Mononuclear cell (primary cell): Measurements from ENCODE around the gene MAST4. TPM values are rescaled to one million over a fixed set of nuclear protein-coding genes. Genes with fewer than 3 reads are reported as not detected.
"Not testable (repeated sequence)": the region's sequence is repeated elsewhere in the genome, so short reads cannot be mapped to it uniquely, and the experiment has no call there.

Source experiments
- H3K27me3 ChIP-seq: 2 replicates; pipeline ENCODE4 v1.6.0; 2011; ENCODE audit warnings: low read length, control low read depth; ENCODE audit not compliant: insufficient read depth
- H3K4me1 ChIP-seq: 2 replicates; pipeline ENCODE4 v1.5.1; 2011; ENCODE audit warnings: mild to moderate bottlenecking, low read length, control low read depth; ENCODE audit not compliant: insufficient read depth
- H3K4me3 ChIP-seq: 2 replicates; pipeline ENCODE4 v1.5.1; 2011; ENCODE audit warnings: mild to moderate bottlenecking, low read length, moderate library complexity
- H3K9me3 ChIP-seq: 2 replicates; pipeline ENCODE4 v1.5.1; 2011; ENCODE audit warnings: low read depth, mild to moderate bottlenecking, control low read depth, low read length
- total RNA-seq: library from RNA; depleted of rRNA; stranded (reverse); fragments of >200 nt; gene quantifications from one replicate; pipeline ENCODE4 v1.2.3, GENCODE V29; 2012

The MAST4 gene
- total RNA-seq, 1 donor: 8.4 TPM

DNA sequence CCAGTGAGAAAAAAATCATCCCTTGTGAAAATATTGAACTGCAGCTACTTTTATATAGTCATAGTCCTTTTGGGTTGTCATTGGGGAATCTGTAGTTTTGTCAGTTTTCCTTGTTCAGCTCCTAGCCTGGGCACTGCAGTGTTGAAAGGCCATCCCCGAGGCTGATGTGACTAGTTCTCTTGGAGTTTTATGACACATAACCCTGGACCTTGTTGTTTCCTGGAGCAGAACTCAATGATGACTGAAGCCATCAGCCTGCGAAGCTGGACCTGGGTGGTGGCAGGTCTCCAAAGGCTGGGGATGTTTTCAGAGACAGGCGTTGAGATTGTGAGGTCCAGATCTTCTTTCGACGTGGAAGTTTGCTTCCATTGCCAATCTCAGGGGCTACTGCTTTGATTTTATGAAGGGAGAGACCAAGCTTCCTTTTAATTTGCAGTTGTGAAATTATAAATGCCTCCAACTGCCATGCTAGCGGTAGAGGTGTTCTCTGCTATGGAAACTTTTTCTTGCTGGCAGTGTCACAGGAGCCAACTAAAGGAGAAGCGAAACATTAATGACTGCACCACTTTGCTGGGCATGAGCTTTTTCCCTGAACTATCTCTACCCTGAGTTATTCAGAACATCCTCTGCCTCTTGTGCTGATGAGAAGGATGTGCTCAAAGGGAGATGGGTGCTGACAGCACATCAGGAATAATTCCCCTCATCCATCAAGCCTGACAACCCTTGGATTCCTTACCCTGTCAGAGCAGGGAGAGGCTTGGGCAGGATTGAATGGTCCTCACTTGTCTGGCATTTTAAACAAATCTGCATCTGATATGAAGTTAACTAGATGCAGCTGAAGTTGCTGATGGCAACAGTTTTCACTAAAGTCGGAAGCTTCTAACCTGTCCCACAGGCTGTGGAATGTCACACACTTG lies 209.6 kb downstream of the MAST4 start:
- no peaks in the 10 kb centered on the region for H3K4me1 ChIP-seq
- H3K9me3 ChIP-seq: no peaks in the 10 kb centered on the region
- no peak overlapping the region for H3K4me3 ChIP-seq
- H3K27me3 ChIP-seq: peaks cover 3% of the 10 kb centered on the region

DNA sequence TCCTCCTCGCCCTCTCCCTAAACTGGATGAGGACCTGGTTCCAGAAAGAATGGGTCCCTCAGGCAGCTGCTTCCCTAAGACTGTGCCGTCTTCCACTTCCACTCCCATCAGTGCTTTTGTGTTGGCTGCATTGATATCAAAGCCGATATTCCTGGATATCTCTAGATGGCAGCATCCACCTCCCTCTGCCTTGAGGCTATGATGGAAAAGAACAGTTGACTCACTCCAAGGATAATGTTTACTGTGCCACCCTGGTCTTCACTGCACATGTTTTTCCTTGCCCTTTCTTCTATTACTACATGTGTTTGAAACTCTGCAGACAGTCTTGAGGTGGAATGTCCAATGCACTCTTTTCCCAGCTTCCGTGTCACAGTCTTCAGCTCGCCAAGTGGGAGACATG lies 211.6 kb downstream of the MAST4 start:
- Histone ChIP-seq H3K4me3 (no peak overlapping the region), H3K4me1 (no peaks in the 10 kb centered on the region), H3K27me3 (peaks cover 3% of the 10 kb centered on the region), H3K9me3 (no peaks in the 10 kb centered on the region)

DNA sequence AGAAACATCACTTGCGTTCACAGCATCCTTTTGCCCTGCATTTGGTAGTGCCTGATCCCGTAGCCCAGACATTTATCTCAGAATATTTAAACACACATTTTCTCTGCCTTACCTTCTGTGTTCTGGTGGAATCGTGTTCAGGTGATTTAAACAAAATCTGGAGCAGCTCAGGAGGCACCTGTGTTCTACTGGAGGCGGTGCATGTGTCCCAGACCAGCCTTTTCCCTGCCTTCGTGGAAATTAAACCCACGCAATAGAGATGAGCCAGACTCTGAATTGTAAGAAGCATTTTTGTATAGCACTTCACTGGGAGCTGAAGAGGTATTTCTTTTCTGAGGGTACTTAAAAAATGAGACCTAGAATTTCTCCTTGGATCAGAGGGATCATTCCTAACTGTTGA lies 212.5 kb downstream of the MAST4 start:
- Histone ChIP-seq H3K4me1 (no peaks in the 10 kb centered on the region), H3K9me3 (no peaks in the 10 kb centered on the region), H3K4me3 (no peak overlapping the region), H3K27me3 (peaks cover 3% of the 10 kb centered on the region)

DNA sequence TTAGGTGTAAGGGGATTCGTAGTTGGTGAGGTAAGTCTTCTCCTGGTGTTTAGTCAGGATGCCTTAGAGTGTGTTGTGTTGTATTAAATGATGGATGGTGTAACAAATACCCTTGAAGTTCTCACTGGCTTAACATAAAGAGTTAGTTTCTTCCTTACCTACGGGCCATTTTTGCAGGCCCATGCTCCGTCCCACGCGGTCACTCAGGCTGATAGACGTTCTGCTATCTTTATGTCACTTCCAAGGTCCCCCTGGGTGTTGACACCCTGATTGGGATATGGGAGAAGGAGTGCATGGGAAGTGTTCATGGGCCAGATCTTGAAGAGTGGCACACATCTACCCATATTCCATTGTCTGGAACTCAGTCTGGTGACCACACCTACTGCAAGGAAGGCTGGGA lies 214.0 kb downstream of the MAST4 start:
- Histone ChIP-seq H3K4me1 (no peaks in the 10 kb centered on the region), H3K4me3 (no peak overlapping the region), H3K27me3 (peaks cover under 1% of the 10 kb centered on the region), H3K9me3 (no peaks in the 10 kb centered on the region)

DNA sequence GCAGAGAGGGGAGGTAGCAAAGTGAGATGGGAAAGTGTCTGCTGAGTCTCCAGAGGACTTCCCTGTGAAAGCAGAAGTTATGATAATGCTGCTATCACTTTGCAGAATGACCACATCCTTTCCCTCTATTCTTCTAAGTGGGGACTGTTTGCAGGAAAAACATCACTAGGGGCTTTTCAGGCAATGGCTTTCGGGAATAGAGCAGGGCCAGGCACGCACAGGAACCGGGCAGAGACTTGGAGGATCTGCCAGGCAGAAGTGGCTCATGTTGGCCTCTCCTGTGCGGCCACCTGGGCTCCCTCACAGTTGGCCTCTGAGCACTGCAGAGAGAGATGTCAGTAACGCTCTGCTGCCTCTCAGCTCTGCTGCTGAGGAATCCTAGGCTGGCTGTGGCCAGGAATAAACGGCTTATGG lies 214.7 kb downstream of the MAST4 start:
- Histone ChIP-seq H3K4me3 (no peak overlapping the region), H3K9me3 (no peaks in the 10 kb centered on the region), H3K27me3 (no peaks in the 10 kb centered on the region), H3K4me1 (no peaks in the 10 kb centered on the region)

DNA sequence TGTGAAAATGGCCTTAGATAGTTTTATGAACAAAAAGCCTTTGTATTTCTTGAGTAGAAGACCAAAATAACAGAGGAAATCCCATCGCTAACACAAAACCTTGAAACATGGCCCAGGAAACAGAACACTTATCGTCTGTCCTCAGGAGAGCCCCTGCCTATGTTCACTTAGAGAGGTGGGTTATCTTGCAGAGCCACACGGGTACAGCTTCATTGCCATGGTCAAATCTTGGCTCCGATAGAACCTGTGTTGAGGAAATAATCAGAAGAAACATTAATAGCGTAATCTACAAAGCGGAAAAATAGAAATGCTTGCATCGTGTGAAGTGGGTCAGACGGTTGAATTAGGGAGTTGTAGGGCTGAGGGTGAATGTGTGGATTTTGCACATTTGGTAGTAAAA lies 216.1 kb downstream of the MAST4 start:
- Histone ChIP-seq H3K9me3 (no peaks in the 10 kb centered on the region), H3K4me1 (no peaks in the 10 kb centered on the region), H3K4me3 (no peak overlapping the region), H3K27me3 (no peaks in the 10 kb centered on the region)

DNA sequence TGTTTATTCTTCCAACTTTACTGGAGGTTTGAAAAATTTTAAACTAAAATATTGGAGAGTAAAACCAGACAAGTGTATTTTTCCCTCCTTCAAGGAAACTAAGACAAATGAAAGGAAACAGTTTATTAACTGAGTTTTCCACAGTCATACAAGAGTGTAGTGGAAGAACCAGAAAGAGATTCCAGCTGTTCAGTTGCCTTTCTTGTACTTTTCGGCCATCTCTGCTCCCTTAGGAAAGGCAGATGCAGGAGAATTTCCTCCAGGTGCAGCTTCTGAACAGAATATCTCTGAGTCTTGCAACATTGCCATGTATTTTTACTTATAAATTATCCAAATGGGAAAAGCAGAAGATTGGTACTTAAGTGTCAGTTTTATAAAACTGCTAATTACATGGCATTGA lies 217.1 kb downstream of the MAST4 start:
- Histone ChIP-seq H3K4me3 (no peak overlapping the region), H3K9me3 (no peaks in the 10 kb centered on the region), H3K27me3 (no peaks in the 10 kb centered on the region), H3K4me1 (no peaks in the 10 kb centered on the region)

DNA sequence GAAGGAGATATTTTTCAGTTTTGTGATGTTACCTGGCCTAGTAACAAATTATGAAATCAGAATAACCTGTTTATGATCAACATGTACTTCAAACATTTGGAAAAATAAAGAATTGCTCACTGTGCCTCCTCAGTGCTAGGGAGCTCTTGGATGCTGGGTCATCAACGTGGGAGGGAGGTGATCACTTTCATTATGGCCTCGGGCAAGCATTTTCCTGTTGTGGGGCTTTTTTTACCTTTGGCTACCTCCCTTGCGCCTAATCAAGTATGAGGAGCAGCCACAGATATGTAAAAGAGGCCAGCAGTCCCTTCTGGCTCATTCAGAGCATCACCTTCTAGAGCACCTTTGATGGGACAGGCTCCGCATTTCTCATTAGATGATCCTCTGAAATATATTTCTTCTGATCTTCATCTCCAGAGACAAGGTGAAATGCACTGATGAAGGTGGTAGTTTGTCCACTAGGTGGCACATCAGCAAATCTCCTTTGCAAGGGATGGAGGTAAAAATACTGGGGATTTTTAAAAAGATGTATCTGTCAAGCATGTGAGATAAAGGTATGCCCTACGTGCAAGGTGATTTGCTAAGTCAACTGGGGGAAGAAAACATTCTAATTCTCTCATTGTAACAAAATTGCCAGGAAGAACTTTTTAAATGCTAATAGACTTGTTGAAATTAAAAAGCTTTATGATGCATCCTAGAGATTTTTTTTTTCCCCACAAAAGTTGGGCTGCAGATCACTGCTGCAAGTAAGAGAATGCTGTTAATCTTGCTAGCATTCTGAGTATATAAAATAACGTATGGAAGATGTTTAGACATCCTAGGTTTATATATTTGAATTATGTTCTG lies 218.2 kb downstream of the MAST4 start:
- H3K9me3 ChIP-seq: no peaks in the 10 kb centered on the region
- H3K4me1 ChIP-seq: no peaks in the 10 kb centered on the region
- H3K4me3 ChIP-seq: no peak overlapping the region

DNA sequence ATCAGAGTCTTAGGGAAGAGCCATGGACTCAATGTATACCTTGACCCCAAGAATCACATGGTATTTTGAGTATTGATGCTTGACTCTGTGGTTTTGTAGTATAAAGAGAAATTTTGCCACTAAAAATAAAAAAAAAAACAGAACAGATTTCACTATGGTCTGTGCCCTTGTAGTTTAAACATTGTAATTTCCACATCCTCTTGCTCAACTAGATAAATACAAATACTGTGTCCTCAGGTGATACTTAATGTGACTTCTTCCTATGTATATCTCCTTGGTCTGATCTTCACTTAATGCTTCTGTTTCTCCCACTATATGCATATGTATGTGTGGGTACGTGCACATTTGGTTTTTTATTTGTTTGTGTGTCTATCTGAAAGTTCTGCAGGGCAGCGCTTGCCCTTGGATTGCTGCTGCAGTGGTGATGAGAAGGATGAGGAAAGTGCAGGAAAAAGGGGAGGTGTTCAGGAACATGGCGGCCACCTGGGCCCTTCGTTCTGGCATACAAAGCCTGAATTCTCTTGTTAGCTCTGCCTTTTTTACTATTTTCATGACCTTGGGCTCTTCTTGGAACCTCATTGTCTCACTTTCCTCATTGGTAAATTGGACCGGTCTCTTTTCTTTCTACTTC lies 222.2 kb downstream of the MAST4 start:
- Histone ChIP-seq H3K4me3 (no peak overlapping the region), H3K4me1 (no peaks in the 10 kb centered on the region), H3K27me3 (no peaks in the 10 kb centered on the region), H3K9me3 (no peaks in the 10 kb centered on the region)

More for the DNA sequence above, 218.2 kb downstream of the MAST4 start:
- H3K27me3 ChIP-seq: no peaks in the 10 kb centered on the region

DNA sequence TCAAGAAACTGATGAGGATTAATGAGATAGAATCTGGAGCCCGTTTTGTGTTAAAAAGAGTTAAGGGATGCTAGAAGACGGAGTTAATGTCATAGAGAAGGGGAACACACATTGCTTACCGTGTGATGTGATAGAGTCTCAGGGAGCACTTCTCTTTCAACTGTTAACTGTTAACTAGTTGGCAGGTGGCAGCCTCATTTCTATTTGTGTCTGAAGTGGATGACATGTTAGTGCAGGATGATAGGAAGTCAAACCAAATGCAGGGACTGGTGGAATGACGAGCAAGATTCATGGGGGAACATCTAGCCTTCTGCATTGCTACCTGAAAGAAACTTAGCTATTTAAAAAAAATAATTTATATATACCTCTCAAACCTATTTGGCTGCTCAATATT lies 222.7 kb downstream of the MAST4 start:
- H3K4me3 ChIP-seq: no peak overlapping the region
- H3K9me3 ChIP-seq: no peaks in the 10 kb centered on the region
- no peaks in the 10 kb centered on the region for H3K4me1 ChIP-seq
- no peaks in the 10 kb centered on the region for H3K27me3 ChIP-seq

DNA sequence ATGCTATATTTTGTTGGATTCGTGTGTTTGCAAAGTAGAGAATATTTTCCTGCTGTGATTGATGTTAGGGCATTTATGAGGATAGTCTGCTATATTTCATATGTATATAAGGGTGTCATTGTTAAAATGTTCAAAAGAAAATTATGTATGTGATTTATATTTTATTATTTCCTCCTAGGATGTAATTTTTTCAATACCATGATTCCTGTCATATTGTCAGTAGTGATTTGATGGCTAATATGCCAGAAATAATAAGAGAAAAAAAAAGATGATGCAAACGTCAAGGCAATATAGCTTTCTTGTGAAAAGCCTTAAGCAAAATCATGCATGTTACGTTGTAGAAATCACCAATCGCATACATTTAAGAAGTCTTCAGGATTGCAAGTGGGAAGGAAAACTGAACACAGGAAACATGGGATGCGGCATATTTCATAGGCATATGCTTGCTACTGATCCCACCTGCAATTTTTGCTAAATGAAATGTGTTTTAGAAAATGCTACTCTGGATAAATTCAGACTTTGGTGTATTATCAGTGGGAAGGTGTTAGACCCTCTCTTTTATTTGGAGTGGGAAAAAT lies 224.5 kb downstream of the MAST4 start:
- H3K27me3 ChIP-seq: no peaks in the 10 kb centered on the region
- H3K9me3 ChIP-seq: no peaks in the 10 kb centered on the region

DNA sequence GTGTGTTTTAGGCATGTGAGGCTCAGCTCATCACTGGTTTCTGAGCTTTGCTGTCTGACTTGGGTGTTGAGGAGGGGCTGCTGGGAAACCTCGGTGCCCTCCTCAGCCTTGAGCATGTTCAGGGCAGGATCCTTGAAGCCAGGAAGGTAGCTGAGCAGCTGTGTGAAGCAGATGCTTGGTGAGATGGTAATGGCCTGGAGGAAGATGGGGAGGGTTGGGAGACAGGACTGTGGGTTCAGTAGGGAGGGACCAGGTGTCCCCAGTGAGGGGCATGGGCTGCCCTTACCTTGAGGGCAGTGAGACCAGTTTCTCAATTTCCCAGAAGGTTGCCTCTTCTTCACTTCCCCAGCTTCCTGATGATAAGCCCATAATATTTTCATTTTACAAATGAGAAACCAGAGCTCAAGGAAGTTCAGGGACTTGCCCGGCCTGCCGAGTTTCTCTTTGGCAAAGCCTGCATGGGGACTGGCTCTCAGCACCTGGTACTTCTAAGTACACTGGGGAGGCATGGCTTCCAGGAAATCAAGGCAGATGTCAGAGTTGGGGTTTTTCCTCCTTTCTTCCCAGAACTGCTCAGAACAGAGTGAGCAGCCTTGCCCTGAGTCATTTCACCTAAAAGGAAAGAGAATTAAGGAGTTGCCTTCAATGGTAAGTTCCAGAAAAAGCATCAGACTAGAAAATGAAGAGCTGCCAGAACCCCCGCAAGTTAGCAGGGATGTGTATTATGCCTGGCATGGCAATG lies 225.7 kb downstream of the MAST4 start:
- H3K27me3 ChIP-seq: no peaks in the 10 kb centered on the region

More for the DNA sequence above, 224.5 kb downstream of the MAST4 start:
- no peaks in the 10 kb centered on the region for H3K4me1 ChIP-seq
- no peak overlapping the region for H3K4me3 ChIP-seq

DNA sequence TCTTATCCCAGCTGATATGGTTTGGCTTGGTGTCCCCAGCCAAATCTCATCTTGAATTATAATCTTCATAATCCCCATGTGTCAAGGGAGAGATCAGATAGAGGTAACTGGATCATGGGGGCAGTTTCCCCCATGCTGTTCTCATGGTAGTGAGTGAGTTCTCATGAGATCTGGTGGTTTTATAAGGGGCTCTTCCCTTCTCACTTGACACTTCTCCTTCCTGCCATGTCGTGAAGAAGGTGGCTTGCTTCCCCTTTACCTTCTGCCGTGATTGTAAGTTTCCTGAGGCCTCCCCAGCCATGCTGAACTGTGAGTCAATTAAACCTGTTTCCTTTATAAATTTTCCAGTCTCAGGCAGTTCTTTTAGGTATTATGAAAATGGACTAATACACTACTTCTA lies 226.7 kb downstream of the MAST4 start:
- H3K4me1 ChIP-seq, H3K9me3 ChIP-seq, H3K27me3 ChIP-seq, H3K4me3 ChIP-seq: not testable (repeated sequence)

More for the DNA sequence above, 225.7 kb downstream of the MAST4 start:
- H3K4me1 ChIP-seq: no peaks in the 10 kb centered on the region
- H3K9me3 ChIP-seq: no peaks in the 10 kb centered on the region
- no peak overlapping the region for H3K4me3 ChIP-seq

DNA sequence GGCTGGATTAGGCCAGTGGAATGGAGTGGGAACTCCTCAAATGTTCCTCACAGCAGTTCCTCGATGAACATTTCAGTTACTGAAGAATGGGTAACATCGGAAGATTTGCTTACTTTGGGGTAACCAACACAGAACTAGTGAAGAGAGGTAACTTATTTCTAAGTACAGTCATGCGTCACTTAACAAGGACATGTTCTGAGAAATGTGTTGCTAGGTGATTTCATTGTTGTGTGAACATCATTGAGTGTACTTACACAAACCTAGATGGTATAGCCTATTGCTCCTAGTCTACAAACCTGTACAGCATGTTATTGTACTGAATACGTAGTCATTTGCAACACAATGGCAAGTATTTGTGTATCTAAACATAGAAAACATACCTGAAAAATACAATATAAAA lies 228.3 kb downstream of the MAST4 start:
- no peaks in the 10 kb centered on the region for H3K9me3 ChIP-seq
- H3K4me1 ChIP-seq: peaks cover 13% of the 10 kb centered on the region
- H3K4me3 ChIP-seq: no peak overlapping the region
- H3K27me3 ChIP-seq: peaks cover 22% of the 10 kb centered on the region
